Stimulated activated CD4-positive, alpha-beta T cell treated with anti-CD3 and anti-CD28 coated beads, Interleukin-2, amount 100 ng/mL, for 24 hours (primary cell): Measurements from ENCODE around the gene MMP25.
"Not testable (repeated sequence)": the region's sequence is repeated elsewhere in the genome, so short reads cannot be mapped to it uniquely, and the experiment has no call there.

ENCODE experiments used
- DNase-seq, 2 donors: peaks; one replicate each; pipeline ENCODE4 v3.0.0-alpha.2; 2020

The MMP25 gene

GRCh38 chr16:3074860-3075522 is 28.6 kb downstream of the MMP25 start:
- DNase-seq, result peak; percentile 73 to 75

GRCh38 chr16:3075523-3075915 is 29.2 kb downstream of the MMP25 start:
- no peak for DNase-seq

GRCh38 chr16:3075946-3076345 is 29.6 kb downstream of the MMP25 start:
- not testable (repeated sequence) for DNase-seq

GRCh38 chr16:3076577-3076976 is 30.2 kb downstream of the MMP25 start:
- DNase-seq, result no peak

GRCh38 chr16:3080024-3080423 is 33.7 kb downstream of the MMP25 start:
- no peak for DNase-seq

- not testable (repeated sequence) for DNase-seq
Measured at GRCh38 chr16:3081957-3082356, 35.6 kb downstream of the MMP25 start.

- DNase-seq, result not testable (repeated sequence)
Measured at GRCh38 chr16:3083408-3083807, 37.0 kb downstream of the MMP25 start.

GRCh38 chr16:3084491-3084890 is 38.1 kb downstream of the MMP25 start:
- DNase-seq, result no peak

GRCh38 chr16:3084969-3085670 is 38.8 kb downstream of the MMP25 start:
- no peak for DNase-seq

- DNase-seq, result no peak
Measured at GRCh38 chr16:3085868-3086595, 39.7 kb downstream of the MMP25 start.

- DNase-seq, result no peak
Measured at GRCh38 chr16:3086596-3087242, 40.4 kb downstream of the MMP25 start.

GRCh38 chr16:3087243-3088235 is 41.2 kb downstream of the MMP25 start:
- DNase-seq, result no peak

GRCh38 chr16:3088450-3088849 is 42.1 kb downstream of the MMP25 start:
- DNase-seq, result no peak

- no peak for DNase-seq
Measured at GRCh38 chr16:3088925-3089716, 42.8 kb downstream of the MMP25 start.

- no peak for DNase-seq
Measured at GRCh38 chr16:3089717-3090592, 43.6 kb downstream of the MMP25 start.

- no peak for DNase-seq
Measured at GRCh38 chr16:3091551-3091950, 45.2 kb downstream of the MMP25 start.

GRCh38 chr16:3092501-3092941 is 46.2 kb downstream of the MMP25 start:
- DNase-seq, result no peak

- DNase-seq, result peak; percentile 59 to 65
Measured at GRCh38 chr16:3094289-3095027, 48.1 kb downstream of the MMP25 start.

- DNase-seq, result peak; percentile 63 to 66
Measured at GRCh38 chr16:3095869-3096268, 49.5 kb downstream of the MMP25 start.
